Smooth muscle cell (in vitro differentiated cells): Measurements from ENCODE around the gene BANF2. TPM values are rescaled to one million over a fixed set of nuclear protein-coding genes. Genes with fewer than 3 reads are reported as not detected.

Experiments
- DNase-seq: peaks from one replicate; lab custom pipeline; 2025; ENCODE audit not compliant: unreplicated experiment; lab: John Stamatoyannopoulos, UW
- H2AFZ ChIP-seq: fragments of 200-600 bp; sonication (generic); 2 replicates; pipeline ENCODE4 v1.6.0; 2016; ENCODE audit warnings: antibody characterized with exemption, low read depth, mild to moderate bottlenecking
- H3F3A ChIP-seq: fragments of 200-600 bp; sonication (generic); 2 replicates; pipeline ENCODE4 v1.6.0; 2017; ENCODE audit warnings: antibody characterized with exemption, low read depth
- H3K27ac ChIP-seq: fragments of 200-600 bp; sonication (generic); 2 replicates; pipeline ENCODE4 v1.5.1; 2016; ENCODE audit warnings: low read depth, mild to moderate bottlenecking
- H3K27me3 ChIP-seq: fragments of 200-600 bp; sonication (generic); 2 replicates; pipeline ENCODE4 v1.6.1; 2016; ENCODE audit warnings: low read depth, mild to moderate bottlenecking
- H3K36me3 ChIP-seq: fragments of 200-600 bp; sonication (generic); 2 replicates; pipeline ENCODE4 v1.5.1; 2016; ENCODE audit warnings: low read depth
- H3K4me1 ChIP-seq: fragments of 200-600 bp; sonication (generic); 2 replicates; pipeline ENCODE4 v1.5.1; 2016; ENCODE audit warnings: low read depth
- H3K4me2 ChIP-seq: fragments of 200-600 bp; sonication (generic); 2 replicates; pipeline ENCODE4 v1.6.0; 2016; ENCODE audit warnings: mild to moderate bottlenecking
- H3K4me3 ChIP-seq: fragments of 200-600 bp; sonication (generic); 2 replicates; pipeline ENCODE4 v1.5.1; 2016; ENCODE audit warnings: mild to moderate bottlenecking
- H3K79me2 ChIP-seq: fragments of 200-600 bp; sonication (generic); 2 replicates; pipeline ENCODE4 v1.6.0; 2016; ENCODE audit warnings: low read depth, mild to moderate bottlenecking
- H3K9ac ChIP-seq: fragments of 200-600 bp; sonication (generic); 2 replicates; pipeline ENCODE4 v1.6.0; 2016; ENCODE audit warnings: low read depth
- H3K9me3 ChIP-seq: fragments of 200-600 bp; sonication (generic); replicated peaks from 2 replicates; pipeline ENCODE4 v1.5.1; 2016; ENCODE audit warnings: low read depth
- H4K20me1 ChIP-seq: fragments of 200-600 bp; sonication (generic); 2 replicates; pipeline ENCODE4 v1.6.0; 2016; ENCODE audit warnings: low read depth
- CTCF ChIP-seq: fragments of 200-600 bp; sonication (generic); IDR thresholded peaks from 2 replicates; pipeline ENCODE4 v1.5.1; 2017; ENCODE audit warnings: borderline replicate concordance, mild to moderate bottlenecking, antibody characterized with exemption; ENCODE audit not compliant: insufficient read depth, poor library complexity, severe bottlenecking
- WGBS: methylation state at CpG from one replicate; pipeline ENCODE4 v1.1.7; 2016; ENCODE audit warnings: low lambda C conversion rate; 5-methylcytosine and 5-hydroxymethylcytosine counted together
- polyA plus RNA-seq: library from polyadenylated mRNA; unstranded; fragments of >200 nt; fragmentation: Nextera tagmentation; extraction: Ambion mirVana; gene quantifications from 2 replicates; pipeline ENCODE4 v1.2.1, GENCODE V29; 2016
- total RNA-seq: library from RNA; depleted of rRNA; stranded (reverse); fragments of >200 nt; gene quantifications from 2 replicates; pipeline ENCODE4 v1.2.3, GENCODE V29; 2014

The BANF2 gene
- total and polyA plus RNA-seq, 2 experiments from 2014 or later, result not detected

- Histone ChIP-seq H3K9ac (peak overlapping the region; percentile 10), H3K27me3 (no peaks in the 10 kb centered on the region), H3K36me3 (peaks cover 5% of the 10 kb centered on the region), H2AFZ (no peak overlapping the region), H3K4me2 (peak overlapping the region; percentile 38), H3K4me1 (peaks cover 21% of the 10 kb centered on the region), H3K27ac (peak overlapping the region; percentile 89), H3K4me3 (no peak overlapping the region), H3K9me3 (no peaks in the 10 kb centered on the region), H4K20me1 (peaks cover 100% of the 10 kb centered on the region), H3F3A (peaks cover 45% of the 10 kb centered on the region), H3K79me2 (peaks cover 100% of the 10 kb centered on the region)
- 77% methylated on average over 13 of the region's 13 CpGs for WGBS
- TF ChIP-seq CTCF, result no peak
- DNase-seq, result no peak
Observed at GRCh38 chr20:17663040-17663399, 36.7 kb upstream of the BANF2 start.

- no peaks in the 10 kb centered on the region for H3K27me3 ChIP-seq
- peak overlapping the region; percentile 89 for H3K27ac ChIP-seq
- WGBS, result 32% methylated on average over 5 of the region's 5 CpGs
- H3F3A ChIP-seq, result peaks cover 42% of the 10 kb centered on the region
- no peak overlapping the region for H2AFZ ChIP-seq
- no peak for DNase-seq
- H3K4me2 ChIP-seq, result peak overlapping the region; percentile 38
- peaks cover 100% of the 10 kb centered on the region for H4K20me1 ChIP-seq
- peaks cover 21% of the 10 kb centered on the region for H3K4me1 ChIP-seq
- no peaks in the 10 kb centered on the region for H3K9me3 ChIP-seq
- TF ChIP-seq CTCF, result no peak
- peaks cover 100% of the 10 kb centered on the region for H3K79me2 ChIP-seq
- H3K9ac ChIP-seq, result no peak overlapping the region
- H3K36me3 ChIP-seq, result peaks cover under 1% of the 10 kb centered on the region
- no peak overlapping the region for H3K4me3 ChIP-seq
Observed at GRCh38 chr20:17663486-17663885, 36.3 kb upstream of the BANF2 start.

- no peak for DNase-seq
- peak overlapping the region; percentile 22 for H3K9ac ChIP-seq
- peak overlapping the region; percentile 38 for H3K4me2 ChIP-seq
- H3K36me3 ChIP-seq, result no peaks in the 10 kb centered on the region
- peak overlapping the region; percentile 89 for H3K27ac ChIP-seq
- peaks cover 100% of the 10 kb centered on the region for H4K20me1 ChIP-seq
- WGBS, result 63% methylated on average over 11 of the region's 11 CpGs
- H3K9me3 ChIP-seq, result no peaks in the 10 kb centered on the region
- H2AFZ ChIP-seq, result no peak overlapping the region
- peaks cover 21% of the 10 kb centered on the region for H3K4me1 ChIP-seq
- no peak overlapping the region for H3K4me3 ChIP-seq
- peaks cover 41% of the 10 kb centered on the region for H3F3A ChIP-seq
- no peaks in the 10 kb centered on the region for H3K27me3 ChIP-seq
- no peak for TF ChIP-seq CTCF
- peaks cover 100% of the 10 kb centered on the region for H3K79me2 ChIP-seq
Observed at GRCh38 chr20:17664025-17664633, 35.6 kb upstream of the BANF2 start.

- no peak overlapping the region for H2AFZ ChIP-seq
- peaks cover 100% of the 10 kb centered on the region for H4K20me1 ChIP-seq
- H3K36me3 ChIP-seq, result no peaks in the 10 kb centered on the region
- 74% methylated on average over 2 of the region's 2 CpGs for WGBS
- H3K9ac ChIP-seq, result no peak overlapping the region
- H3K4me1 ChIP-seq, result peaks cover 21% of the 10 kb centered on the region
- peaks cover 43% of the 10 kb centered on the region for H3F3A ChIP-seq
- no peak for DNase-seq
- no peaks in the 10 kb centered on the region for H3K9me3 ChIP-seq
- no peak overlapping the region for H3K4me3 ChIP-seq
- H3K27me3 ChIP-seq, result no peaks in the 10 kb centered on the region
- H3K4me2 ChIP-seq, result peak overlapping the region; percentile 38
- H3K79me2 ChIP-seq, result peaks cover 100% of the 10 kb centered on the region
- no peak for TF ChIP-seq CTCF
- peak overlapping the region; percentile 89 for H3K27ac ChIP-seq
Observed at GRCh38 chr20:17665756-17666155, 34.0 kb upstream of the BANF2 start.
